Stomach smooth muscle (tissue), 2 donors: Measurements from ENCODE around the gene MORF4L1.

Experiments used
- H3K27ac ChIP-seq: one replicate; pipeline ENCODE4 v1.7.0; 2013; ENCODE audit warnings: mild to moderate bottlenecking, low read length, inconsistent platforms
- H3K27me3 ChIP-seq, 2 donors: one replicate each; pipeline ENCODE4 v1.7.0; 2013; ENCODE audit warnings: low read length in 2 of 2; ENCODE audit not compliant: insufficient read depth in 2 of 2, control insufficient read depth in 1 of 2
- H3K36me3 ChIP-seq, 2 donors: one replicate each; pipeline ENCODE4 v1.7.0; 2013; ENCODE audit warnings: low read length in 2 of 2; ENCODE audit not compliant: control insufficient read depth in 2 of 2, insufficient read depth in 2 of 2
- H3K4me1 ChIP-seq: one replicate; pipeline ENCODE4 v1.7.0; 2013; ENCODE audit warnings: low read length; ENCODE audit not compliant: control insufficient read depth, insufficient read depth
- H3K4me3 ChIP-seq, 2 donors: one replicate each; pipeline ENCODE4 v1.7.0; 2013; ENCODE audit warnings: low read length in 2 of 2
- H3K9ac ChIP-seq, 2 donors: one replicate each; pipeline ENCODE4 v1.7.0; 2013; ENCODE audit warnings: low read length in 2 of 2, mild to moderate bottlenecking in 1 of 2
- H3K9me3 ChIP-seq, 2 donors: one replicate each; pipeline ENCODE4 v1.7.0; 2013; ENCODE audit warnings: low read length in 2 of 2; ENCODE audit not compliant: control insufficient read depth in 2 of 2
- donor health status: healthy.
- donor health status: Pancreatic carcinoma.

Gene MORF4L1

DNA sequence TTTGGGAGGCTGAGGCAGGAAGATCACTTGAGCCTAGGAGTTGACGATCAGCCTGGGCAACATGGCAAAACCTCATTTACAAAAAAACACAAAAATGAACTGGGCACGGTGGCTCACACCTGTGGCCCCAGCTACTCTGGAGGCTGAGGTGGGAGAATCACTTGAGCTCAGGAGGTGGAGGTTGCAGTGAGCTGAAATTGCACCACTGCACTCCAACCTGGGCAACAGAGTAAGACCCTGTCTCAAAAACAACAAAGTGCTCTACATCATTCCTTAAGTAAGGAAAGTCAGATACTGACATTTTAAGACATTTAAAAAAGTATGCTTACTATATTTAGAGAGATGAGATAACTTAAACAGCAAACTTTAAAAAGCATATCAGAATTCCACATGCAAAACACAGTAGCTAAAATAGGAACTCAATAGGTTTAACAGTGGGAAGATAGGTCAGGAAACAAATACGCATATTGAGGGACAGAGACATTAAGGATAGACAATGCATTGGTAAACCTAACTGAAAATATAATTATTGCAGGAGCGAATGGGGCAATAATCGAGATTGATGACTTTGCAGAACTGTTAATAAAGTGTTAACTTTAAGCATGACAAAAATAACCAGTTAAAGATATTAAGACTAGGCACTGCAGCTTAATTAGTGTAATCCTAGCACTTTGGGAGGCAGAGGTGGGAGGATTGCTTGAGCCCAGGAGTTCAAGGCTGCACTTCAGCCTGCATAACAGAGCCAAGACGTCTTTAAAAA lies 32.1 kb downstream of the MORF4L1 start:
- peaks cover 15% of the 10 kb centered on the region for H3K4me1 ChIP-seq
- peaks cover 35 to 45% of the 10 kb centered on the region in 2 donors for H3K36me3 ChIP-seq
- H3K4me3 ChIP-seq, result no peak overlapping the region
- no peaks in the 10 kb centered on the region for H3K9me3 ChIP-seq
- no peaks in the 10 kb centered on the region for H3K27me3 ChIP-seq
- H3K9ac ChIP-seq, result no peak overlapping the region
- H3K27ac ChIP-seq, result no peak overlapping the region

DNA sequence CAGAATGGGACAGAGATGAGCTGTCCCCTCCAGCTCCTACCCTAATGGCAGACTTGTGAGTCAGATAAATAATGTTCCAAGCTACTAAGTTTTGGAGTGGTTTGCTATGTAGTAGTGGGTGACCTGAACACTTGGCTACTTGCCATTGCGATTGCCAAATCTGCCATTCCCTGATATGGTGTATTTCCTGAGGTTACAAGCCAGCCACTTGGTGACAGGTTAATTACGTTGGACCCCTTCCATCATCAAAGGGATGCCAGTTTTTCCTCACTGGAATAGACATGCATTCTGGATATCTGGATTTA lies 33.6 kb downstream of the MORF4L1 start:
- Histone ChIP-seq H3K9me3 (no peaks in the 10 kb centered on the region), H3K4me1 (peaks cover 17% of the 10 kb centered on the region), H3K9ac (no peak overlapping the region), H3K36me3 (peaks cover 34 to 39% of the 10 kb centered on the region in 2 donors), H3K4me3 (no peak overlapping the region), H3K27ac (no peak overlapping the region), H3K27me3 (no peaks in the 10 kb centered on the region)

DNA sequence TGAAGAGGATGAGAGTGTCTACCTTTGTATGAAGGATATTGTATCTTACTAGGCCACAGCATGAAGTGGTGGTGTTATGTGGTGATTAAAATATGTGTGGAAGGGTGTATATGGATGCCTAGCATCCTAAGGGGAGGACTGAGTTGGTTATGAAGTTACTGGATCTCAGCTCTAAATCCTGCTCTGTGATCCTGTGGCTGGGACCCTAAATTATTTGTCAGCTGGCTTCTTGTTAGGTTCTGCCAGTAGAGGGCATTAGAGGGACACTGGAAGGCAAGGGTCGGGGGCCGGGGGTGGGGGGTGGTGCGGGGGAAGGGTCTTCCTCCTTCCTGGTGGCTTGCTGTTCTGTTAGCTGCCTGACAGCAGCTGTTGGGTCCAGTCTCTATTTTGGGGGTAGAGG lies 34.9 kb downstream of the MORF4L1 start:
- no peaks in the 10 kb centered on the region for H3K9me3 ChIP-seq
- H3K9ac ChIP-seq, result no peak overlapping the region
- no peak overlapping the region for H3K27ac ChIP-seq
- H3K27me3 ChIP-seq, result no peaks in the 10 kb centered on the region
- H3K36me3 ChIP-seq, result peaks cover 28 to 34% of the 10 kb centered on the region in 2 donors
- H3K4me1 ChIP-seq, result peaks cover 14% of the 10 kb centered on the region
- no peak overlapping the region for H3K4me3 ChIP-seq

DNA sequence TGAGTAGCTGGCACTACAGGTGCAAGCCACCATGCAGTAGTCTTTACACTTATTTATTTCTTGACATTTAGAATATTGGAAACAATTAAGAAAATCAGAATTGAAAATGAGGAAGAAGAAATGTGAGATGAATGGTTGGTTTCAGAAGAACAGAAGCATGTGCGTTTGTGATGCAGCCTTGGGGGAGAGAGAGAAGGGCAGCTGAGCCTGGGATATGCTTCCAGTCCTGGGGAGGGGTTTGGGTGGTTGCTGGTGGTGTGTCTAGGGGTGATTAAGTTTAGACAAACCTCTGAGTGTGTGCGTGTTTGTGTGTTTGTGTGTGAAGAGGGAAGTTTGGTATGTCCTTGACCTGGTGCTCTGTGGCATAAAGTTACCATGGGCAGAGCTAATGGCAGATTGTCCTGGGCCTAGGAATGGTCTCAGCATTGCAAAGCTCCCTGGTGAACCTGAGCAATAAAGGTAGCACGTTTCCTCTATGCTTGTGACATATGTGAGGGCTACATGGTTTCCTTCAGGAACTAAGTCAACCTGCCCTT lies 36.5 kb downstream of the MORF4L1 start:
- peaks cover 26 to 34% of the 10 kb centered on the region in 2 donors for H3K36me3 ChIP-seq
- H3K4me3 ChIP-seq, result no peak overlapping the region
- no peaks in the 10 kb centered on the region for H3K9me3 ChIP-seq
- H3K27ac ChIP-seq, result no peak overlapping the region
- no peak overlapping the region for H3K9ac ChIP-seq
- H3K27me3 ChIP-seq, result no peaks in the 10 kb centered on the region
- peaks cover 19% of the 10 kb centered on the region for H3K4me1 ChIP-seq

DNA sequence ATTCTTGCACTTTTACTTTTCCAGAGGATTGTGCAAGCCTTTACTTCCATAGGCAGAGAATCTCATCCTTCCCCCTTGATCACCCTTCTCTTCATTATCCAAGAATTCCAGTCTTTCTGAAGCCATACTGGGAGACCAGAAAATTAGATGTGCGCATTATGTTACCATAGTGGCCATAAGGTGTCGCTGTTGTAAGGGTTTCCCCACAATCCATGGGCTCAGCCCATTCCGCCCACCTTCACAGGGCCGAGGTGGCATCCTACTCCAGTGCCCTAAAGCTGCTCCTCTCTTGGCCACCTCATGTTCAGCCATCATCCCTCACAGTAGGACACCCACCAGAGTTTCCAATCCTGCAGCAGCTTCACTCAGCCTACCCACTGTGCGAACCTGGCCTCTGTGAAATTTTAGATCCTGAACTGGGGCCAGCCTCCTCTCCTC lies 37.1 kb downstream of the MORF4L1 start:
- Histone ChIP-seq H3K9ac (no peak overlapping the region), H3K27me3 (no peaks in the 10 kb centered on the region), H3K36me3 (peaks cover 21 to 31% of the 10 kb centered on the region in 2 donors), H3K4me3 (no peak overlapping the region), H3K9me3 (no peaks in the 10 kb centered on the region), H3K4me1 (peaks cover 23% of the 10 kb centered on the region), H3K27ac (no peak overlapping the region)

DNA sequence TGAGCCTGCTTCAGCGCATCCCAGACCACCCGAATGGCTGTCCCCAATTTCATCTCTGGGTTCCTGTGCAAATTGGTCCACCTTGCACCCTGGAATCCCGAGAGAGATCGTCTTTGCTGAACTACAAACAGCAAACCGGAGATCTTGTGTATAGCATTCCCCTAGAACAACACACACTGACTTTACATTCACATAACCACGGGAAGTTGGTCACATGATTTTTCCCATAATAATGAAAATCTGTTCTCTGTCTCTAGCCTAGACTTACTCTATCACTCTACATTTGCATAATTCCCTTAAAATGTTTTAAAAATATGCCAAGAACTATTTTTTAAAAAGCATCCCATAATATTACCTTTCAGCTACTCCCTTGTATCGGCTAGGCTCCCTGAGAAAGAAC lies 37.6 kb downstream of the MORF4L1 start:
- Histone ChIP-seq H3K9ac (no peak overlapping the region), H3K36me3 (peaks cover 19 to 31% of the 10 kb centered on the region in 2 donors), H3K27ac (no peak overlapping the region), H3K4me3 (no peak overlapping the region), H3K4me1 (peaks cover 26% of the 10 kb centered on the region), H3K27me3 (no peaks in the 10 kb centered on the region), H3K9me3 (no peaks in the 10 kb centered on the region)

DNA sequence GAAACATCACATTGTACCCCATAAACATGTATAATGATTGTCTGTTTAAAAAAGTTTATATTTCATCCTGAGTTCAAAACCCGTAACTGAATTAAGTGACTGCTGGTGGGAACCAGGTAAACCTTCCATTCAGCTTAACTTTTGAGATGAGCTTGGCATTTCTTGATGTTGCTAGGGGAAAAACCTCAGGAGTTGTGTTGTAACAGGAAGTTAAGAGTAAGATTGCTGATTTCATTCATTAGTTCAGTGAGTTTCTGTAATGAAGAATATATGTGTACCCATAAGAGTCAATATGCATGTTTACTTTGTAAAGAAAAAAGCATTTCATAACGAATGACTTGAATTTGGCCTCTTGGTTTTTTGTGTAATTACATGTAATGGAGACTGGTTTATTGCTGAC lies 39.6 kb downstream of the MORF4L1 start:
- Histone ChIP-seq H3K4me1 (peaks cover 30% of the 10 kb centered on the region), H3K36me3 (peaks cover 13 to 28% of the 10 kb centered on the region in 2 donors), H3K9ac (no peak overlapping the region), H3K4me3 (no peak overlapping the region), H3K27ac (no peak overlapping the region), H3K27me3 (no peaks in the 10 kb centered on the region), H3K9me3 (no peaks in the 10 kb centered on the region)

DNA sequence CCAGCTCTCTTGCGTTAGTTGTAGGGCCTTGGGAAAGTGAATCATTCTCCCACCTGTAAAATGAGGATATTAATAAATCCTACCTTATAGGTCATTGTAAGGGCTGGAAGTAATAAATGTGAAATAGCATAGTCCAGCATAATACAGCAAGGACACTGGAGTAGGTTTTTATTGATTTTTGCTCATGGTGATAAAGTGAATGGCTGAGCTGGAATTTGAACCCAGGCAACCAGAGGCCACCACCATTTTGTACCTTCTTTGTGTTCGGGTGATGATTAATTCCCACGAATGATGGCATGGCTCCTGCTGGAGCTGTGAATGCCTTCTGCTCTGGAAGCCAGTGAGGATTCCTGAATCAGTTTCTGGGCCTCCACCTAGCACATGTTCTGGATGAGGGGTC lies 40.3 kb downstream of the MORF4L1 start:
- no peaks in the 10 kb centered on the region for H3K27me3 ChIP-seq
- no peaks in the 10 kb centered on the region for H3K9me3 ChIP-seq
- peaks cover 30% of the 10 kb centered on the region for H3K4me1 ChIP-seq
- H3K4me3 ChIP-seq, result no peak overlapping the region
- no peak overlapping the region for H3K9ac ChIP-seq
- peaks cover 11 to 27% of the 10 kb centered on the region in 2 donors for H3K36me3 ChIP-seq
- no peak overlapping the region for H3K27ac ChIP-seq

DNA sequence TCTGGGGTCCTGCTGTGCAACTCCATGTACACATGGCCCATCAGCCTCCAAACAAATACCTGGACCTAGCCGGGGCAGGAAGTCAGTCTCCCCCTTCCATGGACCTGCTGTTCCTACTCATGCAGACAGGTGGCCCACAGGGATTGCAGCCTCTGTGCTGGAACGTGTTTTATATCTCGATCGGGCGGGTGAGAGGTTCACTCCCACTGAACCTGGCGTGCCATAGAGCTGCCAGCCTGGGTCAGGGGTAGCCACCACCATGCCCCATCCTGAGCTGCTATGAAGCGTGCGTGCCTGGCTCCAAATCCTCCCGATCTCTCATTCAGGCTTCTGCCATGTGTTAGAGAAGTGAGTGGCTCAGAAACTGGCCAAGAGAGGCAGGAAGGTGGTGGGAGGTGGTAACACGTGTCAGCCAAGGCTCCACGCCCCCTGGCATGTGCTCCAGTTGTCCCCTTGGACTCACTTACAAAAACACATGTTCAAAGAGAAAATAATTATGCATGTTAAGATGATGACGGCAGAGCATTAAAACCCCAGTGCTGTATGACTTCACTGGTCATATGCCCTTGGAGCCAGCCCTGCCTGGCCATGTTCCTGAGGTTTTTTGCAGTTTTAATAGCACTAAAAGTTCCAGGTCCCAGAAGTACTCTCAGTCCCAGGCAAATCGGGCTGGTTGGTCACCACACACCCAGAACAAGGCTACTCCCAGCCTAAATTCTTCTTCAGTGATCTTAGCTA lies 41.5 kb downstream of the MORF4L1 start:
- Histone ChIP-seq H3K27ac (peak overlapping the region; percentile 55), H3K4me3 (no peak overlapping the region)

DNA sequence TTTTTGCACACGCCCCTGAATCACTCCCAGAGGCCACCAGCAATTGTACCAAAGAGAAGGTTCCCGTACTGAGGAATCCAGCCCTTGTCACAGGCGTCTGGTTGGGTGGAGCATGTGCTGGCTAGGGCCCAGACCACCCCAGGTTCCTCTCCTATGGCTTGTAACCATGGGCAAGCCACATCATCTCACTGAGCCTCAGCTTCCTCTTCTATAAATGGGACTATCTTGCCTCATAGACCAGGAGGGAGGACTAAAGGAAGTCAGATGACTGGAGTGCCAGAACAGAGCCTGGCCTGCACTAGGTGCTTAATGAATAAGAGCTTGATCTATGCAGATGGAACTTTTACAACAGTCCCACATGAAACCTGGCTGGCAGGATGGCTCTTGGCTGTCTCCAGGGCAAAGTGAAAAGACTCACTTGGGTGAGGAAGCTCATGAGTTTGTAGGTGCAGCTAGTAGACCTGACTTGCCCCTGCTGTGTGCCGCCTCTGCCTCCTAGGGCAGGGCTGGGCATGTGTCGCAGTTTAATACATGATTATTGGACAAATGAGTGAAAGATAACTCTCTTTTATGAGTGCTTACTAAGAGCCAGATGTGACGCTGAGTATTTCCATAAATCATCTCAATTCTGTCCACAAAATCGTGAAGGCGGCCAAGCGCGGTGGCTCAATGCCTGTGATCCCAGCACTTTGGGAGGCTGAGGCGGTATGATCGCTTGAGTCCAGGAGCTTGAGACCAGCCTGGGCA lies 42.8 kb downstream of the MORF4L1 start:
- no peaks in the 10 kb centered on the region for H3K9me3 ChIP-seq
- H3K9ac ChIP-seq, result no peak overlapping the region
- peaks cover 11 to 17% of the 10 kb centered on the region in 2 donors for H3K36me3 ChIP-seq
- H3K4me1 ChIP-seq, result peaks cover 23% of the 10 kb centered on the region
- H3K4me3 ChIP-seq, result no peak overlapping the region
- H3K27me3 ChIP-seq, result no peaks in the 10 kb centered on the region
- H3K27ac ChIP-seq, result peak overlapping the region; percentile 41

More for the DNA sequence above, 41.5 kb downstream of the MORF4L1 start:
- Histone ChIP-seq H3K9me3 (no peaks in the 10 kb centered on the region), H3K9ac (peak overlapping the region in 1 of 2 donors; percentile 13), H3K4me1 (peaks cover 30% of the 10 kb centered on the region), H3K27me3 (no peaks in the 10 kb centered on the region), H3K36me3 (peaks cover 7 to 22% of the 10 kb centered on the region in 2 donors)
